Transverse colon (tissue), 3 donors: ENCODE measurements around the gene NOL3.
A peak's percentile ranks its signal among the peaks of the same experiment; 100 is the strongest.

Experiments used
- POLR2A ChIP-seq: fragments of 450-650 bp; IDR thresholded peaks from one replicate; pipeline ENCODE4 v1.6.1; 2016; ENCODE audit warnings: antibody characterized with exemption, mild to moderate bottlenecking, moderate library complexity
- TF ChIP-seq, protein P1 (sequence below), 5 experiments: fragments of 200-600 bp in 3 of 5; fragments of 450-650 bp in 2 of 5; sonication (generic) in 3 of 5; IDR thresholded peaks; 1 replicate in 2 of 5; 2 replicates in 3 of 5; pipeline ENCODE4 v1.5.1; 2016 to 2017; ENCODE audit warnings: antibody characterized with exemption in 5 of 5, inconsistent platforms in 3 of 5, mild to moderate bottlenecking in 2 of 5, moderate library complexity in 1 of 5

DNA sequence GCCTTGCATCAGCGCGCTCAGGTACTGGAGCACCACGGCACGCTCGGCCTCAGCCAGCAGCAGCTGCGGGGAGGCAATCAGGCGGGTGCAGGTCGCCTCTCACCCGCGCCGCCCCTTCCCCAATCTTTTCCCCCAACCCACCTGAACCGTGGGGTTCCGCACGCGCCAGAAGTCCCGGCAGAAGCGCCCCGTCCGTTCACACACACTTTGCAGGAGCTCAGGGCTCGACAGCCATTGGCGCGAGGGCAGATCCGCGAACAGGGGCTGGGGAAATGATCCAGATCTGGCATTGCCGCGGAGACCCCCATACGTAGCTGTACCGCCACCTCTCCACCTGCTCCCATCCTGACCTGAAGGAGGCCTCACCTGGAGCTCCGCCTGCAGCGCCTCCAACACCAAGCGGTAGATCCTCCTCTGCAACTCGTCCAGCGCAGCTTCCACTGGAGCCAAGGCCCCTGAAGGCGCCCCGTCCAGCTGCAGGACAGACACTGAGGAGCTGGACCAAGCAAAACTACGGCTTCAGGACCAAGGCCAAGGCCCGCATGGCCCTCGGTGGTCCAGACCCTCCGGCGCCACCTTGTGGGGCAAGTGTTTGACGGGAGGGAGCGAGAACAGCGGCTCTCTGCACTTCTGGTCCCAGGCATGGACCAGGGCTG lies 14.8 kb downstream of the NOL3 start:
- TF ChIP-seq, protein P1, sequence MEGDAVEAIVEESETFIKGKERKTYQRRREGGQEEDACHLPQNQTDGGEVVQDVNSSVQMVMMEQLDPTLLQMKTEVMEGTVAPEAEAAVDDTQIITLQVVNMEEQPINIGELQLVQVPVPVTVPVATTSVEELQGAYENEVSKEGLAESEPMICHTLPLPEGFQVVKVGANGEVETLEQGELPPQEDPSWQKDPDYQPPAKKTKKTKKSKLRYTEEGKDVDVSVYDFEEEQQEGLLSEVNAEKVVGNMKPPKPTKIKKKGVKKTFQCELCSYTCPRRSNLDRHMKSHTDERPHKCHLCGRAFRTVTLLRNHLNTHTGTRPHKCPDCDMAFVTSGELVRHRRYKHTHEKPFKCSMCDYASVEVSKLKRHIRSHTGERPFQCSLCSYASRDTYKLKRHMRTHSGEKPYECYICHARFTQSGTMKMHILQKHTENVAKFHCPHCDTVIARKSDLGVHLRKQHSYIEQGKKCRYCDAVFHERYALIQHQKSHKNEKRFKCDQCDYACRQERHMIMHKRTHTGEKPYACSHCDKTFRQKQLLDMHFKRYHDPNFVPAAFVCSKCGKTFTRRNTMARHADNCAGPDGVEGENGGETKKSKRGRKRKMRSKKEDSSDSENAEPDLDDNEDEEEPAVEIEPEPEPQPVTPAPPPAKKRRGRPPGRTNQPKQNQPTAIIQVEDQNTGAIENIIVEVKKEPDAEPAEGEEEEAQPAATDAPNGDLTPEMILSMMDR (IDR thresholded peaks at IDR 0.05) = peak; percentile 76 to 89 (median 81)
- no peak for TF ChIP-seq POLR2A
